ENCODE results near the gene YBEY.
"Not testable (repeated sequence)": the region's sequence is repeated elsewhere in the genome, so short reads cannot be mapped to it uniquely, and the experiment has no call there.

- not testable (repeated sequence) for TF ChIP-seq POLR2AphosphoS5 (IDR thresholded peaks at IDR 0.05); EP300 (IDR thresholded peaks at IDR 0.05); POLR2A (IDR thresholded peaks at IDR 0.05; ENCODE audit: low read depth)
- TF ChIP-seq, protein P1, sequence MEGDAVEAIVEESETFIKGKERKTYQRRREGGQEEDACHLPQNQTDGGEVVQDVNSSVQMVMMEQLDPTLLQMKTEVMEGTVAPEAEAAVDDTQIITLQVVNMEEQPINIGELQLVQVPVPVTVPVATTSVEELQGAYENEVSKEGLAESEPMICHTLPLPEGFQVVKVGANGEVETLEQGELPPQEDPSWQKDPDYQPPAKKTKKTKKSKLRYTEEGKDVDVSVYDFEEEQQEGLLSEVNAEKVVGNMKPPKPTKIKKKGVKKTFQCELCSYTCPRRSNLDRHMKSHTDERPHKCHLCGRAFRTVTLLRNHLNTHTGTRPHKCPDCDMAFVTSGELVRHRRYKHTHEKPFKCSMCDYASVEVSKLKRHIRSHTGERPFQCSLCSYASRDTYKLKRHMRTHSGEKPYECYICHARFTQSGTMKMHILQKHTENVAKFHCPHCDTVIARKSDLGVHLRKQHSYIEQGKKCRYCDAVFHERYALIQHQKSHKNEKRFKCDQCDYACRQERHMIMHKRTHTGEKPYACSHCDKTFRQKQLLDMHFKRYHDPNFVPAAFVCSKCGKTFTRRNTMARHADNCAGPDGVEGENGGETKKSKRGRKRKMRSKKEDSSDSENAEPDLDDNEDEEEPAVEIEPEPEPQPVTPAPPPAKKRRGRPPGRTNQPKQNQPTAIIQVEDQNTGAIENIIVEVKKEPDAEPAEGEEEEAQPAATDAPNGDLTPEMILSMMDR (IDR thresholded peaks at IDR 0.05) = not testable (repeated sequence)
Observed at GRCh38 chr21:46241577-46241976, 44.6 kb upstream of the YBEY start.

Measured in esophagus muscularis mucosa (tissue), 4 donors.